ENCODE results near the gene AAK1. TPM values are rescaled to one million over a fixed set of nuclear protein-coding genes. Genes with fewer than 3 reads are reported as not detected.
A peak's percentile ranks its signal among the peaks of the same experiment; 100 is the strongest.

The AAK1 gene
- total RNA-seq, 2 experiments from 2014 or later, result 114 to 115 TPM

DNA sequence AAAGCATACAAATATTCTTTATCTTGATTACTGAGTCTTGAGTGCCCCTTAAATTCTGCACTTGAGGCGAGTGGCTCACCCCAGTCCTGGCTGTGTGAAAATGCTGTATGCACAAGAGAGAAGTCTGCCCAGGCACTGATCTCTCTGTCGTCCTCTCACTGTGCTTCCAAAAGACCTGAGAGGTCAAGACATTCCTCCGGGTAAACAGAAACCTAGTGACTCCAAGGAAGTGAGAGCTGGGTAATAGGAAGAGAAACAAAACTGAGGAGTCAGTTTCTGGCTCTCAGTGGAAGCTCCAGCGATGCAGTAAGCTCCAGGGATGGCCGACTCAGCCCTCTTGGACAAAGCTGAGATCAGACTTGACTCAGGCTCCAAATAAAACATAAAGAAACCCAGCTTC lies 70.9 kb downstream of the AAK1 start:
- TF ChIP-seq, protein P1, sequence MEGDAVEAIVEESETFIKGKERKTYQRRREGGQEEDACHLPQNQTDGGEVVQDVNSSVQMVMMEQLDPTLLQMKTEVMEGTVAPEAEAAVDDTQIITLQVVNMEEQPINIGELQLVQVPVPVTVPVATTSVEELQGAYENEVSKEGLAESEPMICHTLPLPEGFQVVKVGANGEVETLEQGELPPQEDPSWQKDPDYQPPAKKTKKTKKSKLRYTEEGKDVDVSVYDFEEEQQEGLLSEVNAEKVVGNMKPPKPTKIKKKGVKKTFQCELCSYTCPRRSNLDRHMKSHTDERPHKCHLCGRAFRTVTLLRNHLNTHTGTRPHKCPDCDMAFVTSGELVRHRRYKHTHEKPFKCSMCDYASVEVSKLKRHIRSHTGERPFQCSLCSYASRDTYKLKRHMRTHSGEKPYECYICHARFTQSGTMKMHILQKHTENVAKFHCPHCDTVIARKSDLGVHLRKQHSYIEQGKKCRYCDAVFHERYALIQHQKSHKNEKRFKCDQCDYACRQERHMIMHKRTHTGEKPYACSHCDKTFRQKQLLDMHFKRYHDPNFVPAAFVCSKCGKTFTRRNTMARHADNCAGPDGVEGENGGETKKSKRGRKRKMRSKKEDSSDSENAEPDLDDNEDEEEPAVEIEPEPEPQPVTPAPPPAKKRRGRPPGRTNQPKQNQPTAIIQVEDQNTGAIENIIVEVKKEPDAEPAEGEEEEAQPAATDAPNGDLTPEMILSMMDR (IDR thresholded peaks at IDR 0.05), result no peak
- Mint-ChIP-seq H3K9me3 (no peaks in the 10 kb centered on the region), H3K27me3 (no peaks in the 10 kb centered on the region), H3K4me3 (no peak overlapping the region), H3K4me1 (ENCODE audit: low read depth) (peaks cover 76% of the 10 kb centered on the region), H3K27ac (peak overlapping the region; percentile 60), H3K36me3 (ENCODE audit: low read depth) (peaks cover 10% of the 10 kb centered on the region)
- ATAC-seq (no peak), DNase-seq (no peak)
- intact Hi-C loops (cut with micrococcal nuclease), result no loop called here
- ChIA-PET POLR2A (interaction anchor here (1.3 kb wide), 1 partner anchor 9 kb away, joined by 9 read pairs; no protein-coding TSS in a partner anchor), CTCF (interaction anchor here (1.0 to 10.3 kb wide), 8 partner anchors 7 to 152 kb away, joined by 3 to 145 read pairs (median 4); partner anchors contain the start of gene AAK1)

DNA sequence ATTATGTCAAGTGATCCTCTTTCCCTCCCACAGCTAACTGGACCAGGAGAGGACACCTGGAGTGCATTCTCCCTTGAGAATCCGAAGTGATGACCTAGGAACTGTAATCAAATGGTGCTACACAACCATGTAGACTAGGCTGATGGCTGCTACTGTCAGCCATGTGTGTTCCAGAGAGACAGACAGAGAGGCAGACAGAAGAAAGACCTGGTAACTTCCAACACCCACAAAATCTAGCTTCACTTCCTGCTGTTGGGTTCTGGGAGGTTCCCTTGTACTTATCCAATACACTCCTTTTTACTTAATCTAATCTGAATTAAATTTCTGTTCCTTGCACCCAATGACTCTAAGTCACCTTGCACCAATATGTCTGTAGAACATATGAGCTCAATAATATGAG lies 72.3 kb downstream of the AAK1 start:
- Mint-ChIP-seq H3K27me3 (no peaks in the 10 kb centered on the region), H3K4me3 (no peak overlapping the region), H3K4me1 (ENCODE audit: low read depth) (peaks cover 73% of the 10 kb centered on the region), H3K27ac (peak overlapping the region; percentile 85), H3K36me3 (ENCODE audit: low read depth) (peaks cover 11% of the 10 kb centered on the region), H3K9me3 (no peaks in the 10 kb centered on the region)
- TF ChIP-seq, protein P1 (IDR thresholded peaks at IDR 0.05), result no peak
- ATAC-seq (peak; percentile 40), DNase-seq (no peak)
- POLR2A ChIA-PET, result interaction anchor here (1.0 to 2.1 kb wide), 3 partner anchors 9 to 10 kb away, joined by 3 to 6 read pairs (median 3); no protein-coding TSS in a partner anchor
- intact Hi-C loops (cut with micrococcal nuclease), result no loop called here
- CTCF ChIA-PET, result interaction anchor here (0.9 to 10.3 kb wide), 10 partner anchors 8 to 154 kb away, joined by 3 to 145 read pairs (median 4); partner anchors contain the start of genes AAK1 and NFU1

DNA sequence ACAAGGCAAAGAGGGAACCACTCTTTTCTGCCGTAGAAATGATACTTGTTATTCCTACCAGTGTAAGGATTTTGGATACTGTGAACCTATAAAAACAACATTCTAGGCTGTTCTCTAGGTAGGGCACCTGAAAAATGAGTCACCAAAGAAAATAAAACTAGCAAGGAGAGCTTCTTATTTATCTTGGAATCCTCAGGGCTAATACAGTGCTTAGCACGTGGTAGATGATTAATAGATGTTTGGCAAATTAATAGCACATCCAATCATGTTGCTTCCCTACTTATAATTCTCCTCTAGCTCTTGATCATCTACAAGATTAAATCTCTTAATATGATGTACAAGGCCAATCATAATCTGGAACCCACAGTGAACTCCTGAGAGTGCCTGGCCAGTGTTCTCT lies 73.1 kb downstream of the AAK1 start:
- CTCF ChIA-PET, result interaction anchor here (1.1 to 10.3 kb wide), 5 partner anchors 8 to 89 kb away, joined by 3 to 145 read pairs (median 4); partner anchors contain the start of gene AAK1
- Mint-ChIP-seq H3K9me3 (no peaks in the 10 kb centered on the region), H3K27ac (peak overlapping the region; percentile 85), H3K4me3 (no peak overlapping the region), H3K36me3 (ENCODE audit: low read depth) (peaks cover 17% of the 10 kb centered on the region), H3K27me3 (no peaks in the 10 kb centered on the region), H3K4me1 (ENCODE audit: low read depth) (peaks cover 76% of the 10 kb centered on the region)
- POLR2A ChIA-PET, result interaction anchor here (0.7 to 2.1 kb wide), 7 partner anchors 8 to 73 kb away, joined by 3 to 7 read pairs (median 5); partner anchors contain the start of gene AAK1
- TF ChIP-seq, protein P1 (IDR thresholded peaks at IDR 0.05), result no peak
- ATAC-seq (no peak), DNase-seq (no peak)
- intact Hi-C loops (cut with micrococcal nuclease), result no loop called here

DNA sequence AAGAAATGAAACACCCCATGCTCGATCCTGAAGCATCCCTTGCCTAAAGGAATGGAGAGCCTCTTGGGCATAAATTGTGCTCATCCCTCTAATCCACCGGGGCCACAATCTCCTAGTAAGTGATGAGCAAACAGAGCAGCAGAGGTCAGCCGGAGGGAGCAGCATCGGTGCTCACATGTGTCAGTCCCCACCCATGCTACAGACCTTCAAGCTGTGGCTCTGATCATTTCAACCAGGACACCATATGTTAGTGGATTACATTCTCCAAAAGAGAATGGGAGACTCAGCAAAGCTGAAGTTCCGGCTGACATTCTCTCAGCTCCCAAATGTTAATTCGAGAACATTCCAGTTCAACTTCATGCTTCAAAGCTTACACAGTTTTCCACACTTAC lies 75.6 kb downstream of the AAK1 start:
- Mint-ChIP-seq H3K9me3 (no peaks in the 10 kb centered on the region), H3K27ac (peak overlapping the region; percentile 26)
- intact Hi-C loops (cut with micrococcal nuclease), result loop anchor here (5.0 kb wide), 1 partner anchor 129 kb away; no protein-coding TSS in a partner anchor

More for the DNA sequence above, 75.6 kb downstream of the AAK1 start:
- Mint-ChIP-seq H3K4me3 (no peak overlapping the region), H3K4me1 (ENCODE audit: low read depth) (peaks cover 87% of the 10 kb centered on the region), H3K27me3 (no peaks in the 10 kb centered on the region), H3K36me3 (ENCODE audit: low read depth) (peaks cover 14% of the 10 kb centered on the region)
- ATAC-seq (no peak), DNase-seq (no peak)
- TF ChIP-seq, protein P1 (IDR thresholded peaks at IDR 0.05), result no peak
- CTCF ChIA-PET, result interaction anchor here (0.9 to 10.3 kb wide), 6 partner anchors 15 to 157 kb away, joined by 3 to 145 read pairs (median 4); partner anchors contain the start of gene AAK1
- POLR2A ChIA-PET, result interaction anchor here (1.1 kb wide), 2 partner anchors 9 to 78 kb away, joined by 3 read pairs; no protein-coding TSS in a partner anchor
